A549 (cell line): ENCODE measurements around the gene PDIA5.

Experiments used
- BHLHE40 ChIP-seq: IDR thresholded peaks from 2 replicates; pipeline ENCODE4 v1.6.1; 2012; ENCODE audit warnings: low read depth, low read length, inconsistent platforms
- CHD2 ChIP-seq: fragments of 150-350 bp; IDR thresholded peaks from 2 replicates; pipeline ENCODE4 v1.6.1; 2014; ENCODE audit warnings: low read length; ENCODE audit not compliant: partially characterized antibody
- EP300 ChIP-seq, 2 experiments: fragments of >200 bp; sonication (Bioruptor Twin); formaldehyde crosslinking; IDR thresholded peaks; 2 replicates in 1 of 2; 3 replicates in 1 of 2; pipeline ENCODE4 v1.6.1; 2016 to 2017
- POLR2A ChIP-seq: IDR thresholded peaks from 2 replicates; pipeline ENCODE4 v1.6.1; 2012; ENCODE audit warnings: mild to moderate bottlenecking, low read length
- RFX5 ChIP-seq: fragments of 450-650 bp; IDR thresholded peaks from 2 replicates; pipeline ENCODE4 v1.7.1; 2014; ENCODE audit warnings: antibody characterized with exemption, mild to moderate bottlenecking, moderate library complexity
- SMC3 ChIP-seq: fragments of >200 bp; sonication (Bioruptor Twin); formaldehyde crosslinking; IDR thresholded peaks from 3 replicates; pipeline ENCODE4 v1.6.1; 2018; ENCODE audit warnings: inconsistent platforms
- TF ChIP-seq, protein P1 (sequence below): fragments of >200 bp; sonication (Bioruptor Twin); formaldehyde crosslinking; IDR thresholded peaks from 3 replicates; pipeline ENCODE4 v1.5.1; 2016
- TF ChIP-seq, protein P2 (sequence below): fragments of 150-350 bp; IDR thresholded peaks from 2 replicates; pipeline ENCODE4 v1.6.1; 2014; ENCODE audit warnings: low read depth, mild to moderate bottlenecking, low read length
- TF ChIP-seq, protein P3 (sequence below): IDR thresholded peaks from 2 replicates; pipeline ENCODE4 v1.6.1; 2012
- TF ChIP-seq, protein P4 (sequence below): fragments of 450-650 bp; IDR thresholded peaks from 2 replicates; pipeline ENCODE4 v1.6.1; 2014; ENCODE audit warnings: antibody characterized with exemption

DNA sequence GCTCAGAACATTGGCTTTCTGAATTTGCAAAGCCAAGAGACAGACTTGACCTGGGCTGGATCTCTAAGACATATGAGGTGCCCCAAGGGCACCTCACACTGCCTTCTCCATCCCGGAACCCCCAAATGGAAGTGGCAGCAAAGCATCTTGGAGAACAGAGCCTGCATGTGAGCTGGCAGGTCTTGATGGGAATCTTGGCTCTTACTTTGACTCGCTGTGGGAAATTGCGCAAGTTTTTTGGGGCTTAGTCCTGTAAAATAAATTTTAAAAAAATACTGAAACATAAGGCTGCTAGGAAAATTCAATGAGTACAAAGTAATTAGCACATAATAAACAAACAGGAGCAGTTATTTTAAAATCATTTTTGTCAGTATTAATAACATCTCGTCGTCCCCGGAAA, 121.2 kb downstream of the PDIA5 start:
- TF ChIP-seq, protein P1, sequence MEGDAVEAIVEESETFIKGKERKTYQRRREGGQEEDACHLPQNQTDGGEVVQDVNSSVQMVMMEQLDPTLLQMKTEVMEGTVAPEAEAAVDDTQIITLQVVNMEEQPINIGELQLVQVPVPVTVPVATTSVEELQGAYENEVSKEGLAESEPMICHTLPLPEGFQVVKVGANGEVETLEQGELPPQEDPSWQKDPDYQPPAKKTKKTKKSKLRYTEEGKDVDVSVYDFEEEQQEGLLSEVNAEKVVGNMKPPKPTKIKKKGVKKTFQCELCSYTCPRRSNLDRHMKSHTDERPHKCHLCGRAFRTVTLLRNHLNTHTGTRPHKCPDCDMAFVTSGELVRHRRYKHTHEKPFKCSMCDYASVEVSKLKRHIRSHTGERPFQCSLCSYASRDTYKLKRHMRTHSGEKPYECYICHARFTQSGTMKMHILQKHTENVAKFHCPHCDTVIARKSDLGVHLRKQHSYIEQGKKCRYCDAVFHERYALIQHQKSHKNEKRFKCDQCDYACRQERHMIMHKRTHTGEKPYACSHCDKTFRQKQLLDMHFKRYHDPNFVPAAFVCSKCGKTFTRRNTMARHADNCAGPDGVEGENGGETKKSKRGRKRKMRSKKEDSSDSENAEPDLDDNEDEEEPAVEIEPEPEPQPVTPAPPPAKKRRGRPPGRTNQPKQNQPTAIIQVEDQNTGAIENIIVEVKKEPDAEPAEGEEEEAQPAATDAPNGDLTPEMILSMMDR = no peak
- TF ChIP-seq, protein P2, sequence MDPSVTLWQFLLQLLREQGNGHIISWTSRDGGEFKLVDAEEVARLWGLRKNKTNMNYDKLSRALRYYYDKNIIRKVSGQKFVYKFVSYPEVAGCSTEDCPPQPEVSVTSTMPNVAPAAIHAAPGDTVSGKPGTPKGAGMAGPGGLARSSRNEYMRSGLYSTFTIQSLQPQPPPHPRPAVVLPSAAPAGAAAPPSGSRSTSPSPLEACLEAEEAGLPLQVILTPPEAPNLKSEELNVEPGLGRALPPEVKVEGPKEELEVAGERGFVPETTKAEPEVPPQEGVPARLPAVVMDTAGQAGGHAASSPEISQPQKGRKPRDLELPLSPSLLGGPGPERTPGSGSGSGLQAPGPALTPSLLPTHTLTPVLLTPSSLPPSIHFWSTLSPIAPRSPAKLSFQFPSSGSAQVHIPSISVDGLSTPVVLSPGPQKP = no peak
- TF ChIP-seq, protein P3, sequence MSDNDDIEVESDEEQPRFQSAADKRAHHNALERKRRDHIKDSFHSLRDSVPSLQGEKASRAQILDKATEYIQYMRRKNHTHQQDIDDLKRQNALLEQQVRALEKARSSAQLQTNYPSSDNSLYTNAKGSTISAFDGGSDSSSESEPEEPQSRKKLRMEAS = no peak
- TF ChIP-seq CHD2 (no peak), EP300 (IDR thresholded peaks at IDR 0.05) (no peak), POLR2A (no peak), BHLHE40 (no peak), SMC3 (no peak), RFX5 (no peak)
- TF ChIP-seq, protein P4, sequence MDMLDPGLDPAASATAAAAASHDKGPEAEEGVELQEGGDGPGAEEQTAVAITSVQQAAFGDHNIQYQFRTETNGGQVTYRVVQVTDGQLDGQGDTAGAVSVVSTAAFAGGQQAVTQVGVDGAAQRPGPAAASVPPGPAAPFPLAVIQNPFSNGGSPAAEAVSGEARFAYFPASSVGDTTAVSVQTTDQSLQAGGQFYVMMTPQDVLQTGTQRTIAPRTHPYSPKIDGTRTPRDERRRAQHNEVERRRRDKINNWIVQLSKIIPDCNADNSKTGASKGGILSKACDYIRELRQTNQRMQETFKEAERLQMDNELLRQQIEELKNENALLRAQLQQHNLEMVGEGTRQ = no peak
